ENCODE results near the gene FGFR3.

Gene FGFR3

DNA sequence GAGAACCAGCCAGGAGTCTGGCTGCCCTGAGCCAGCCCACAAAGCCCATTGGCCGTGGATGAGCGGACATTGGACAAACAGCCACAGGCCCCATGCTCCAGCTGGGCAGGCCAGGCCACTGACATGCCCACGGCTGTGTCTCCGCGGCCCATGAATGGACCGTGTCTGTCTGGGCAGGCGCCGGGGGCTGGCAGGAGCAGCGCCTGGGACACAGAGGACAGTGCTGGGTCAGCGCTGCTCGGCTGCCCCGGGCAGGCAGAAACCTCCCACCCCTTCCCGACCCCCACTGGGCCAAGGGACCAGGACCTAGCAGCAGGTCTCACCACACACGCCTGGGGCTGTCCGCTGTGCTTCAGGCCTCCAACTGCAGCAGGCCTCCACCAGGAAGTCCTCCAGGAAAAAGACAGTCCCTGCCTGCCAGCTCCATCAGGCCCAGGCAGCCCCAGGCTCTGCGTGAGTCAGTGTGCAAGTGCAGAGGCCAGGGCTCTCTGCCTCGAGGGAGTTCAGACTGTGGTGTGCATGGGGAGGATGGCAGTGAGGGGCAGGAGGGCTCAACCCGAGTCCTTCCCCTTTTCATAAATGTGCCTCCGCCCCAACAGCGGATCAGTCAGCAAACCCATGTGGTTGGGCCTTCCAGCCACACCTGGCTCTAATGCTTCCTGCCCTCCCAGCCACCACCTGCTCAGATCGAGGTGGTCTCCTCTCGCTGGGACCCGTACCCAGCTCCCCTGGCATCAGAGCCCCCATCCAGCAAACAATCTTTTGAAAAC, 17.2 kb upstream of the FGFR3 start:
- H3K27ac ChIP-seq: no peak overlapping the region
- DNase-seq (ENCODE audit: low spot score): no peak
- no peak for TF ChIP-seq CTCF (IDR thresholded peaks at IDR 0.05)
- H3K4me3 ChIP-seq: no peak overlapping the region

GRCh38 chr4:1776521-1777161, 16.5 kb upstream of the FGFR3 start:
- DNase-seq (ENCODE audit: low spot score): no peak
- no peak overlapping the region for H3K27ac ChIP-seq
- no peak overlapping the region for H3K4me3 ChIP-seq
- no peak for TF ChIP-seq CTCF (IDR thresholded peaks at IDR 0.05)

- Histone ChIP-seq H3K4me3 (no peak overlapping the region), H3K27ac (no peak overlapping the region)
- no peak for TF ChIP-seq CTCF (IDR thresholded peaks at IDR 0.05)
- no peak for DNase-seq (ENCODE audit: low spot score)
These were observed 15.1 kb upstream of the FGFR3 start for GRCh38 chr4:1777822-1778641.

DNA sequence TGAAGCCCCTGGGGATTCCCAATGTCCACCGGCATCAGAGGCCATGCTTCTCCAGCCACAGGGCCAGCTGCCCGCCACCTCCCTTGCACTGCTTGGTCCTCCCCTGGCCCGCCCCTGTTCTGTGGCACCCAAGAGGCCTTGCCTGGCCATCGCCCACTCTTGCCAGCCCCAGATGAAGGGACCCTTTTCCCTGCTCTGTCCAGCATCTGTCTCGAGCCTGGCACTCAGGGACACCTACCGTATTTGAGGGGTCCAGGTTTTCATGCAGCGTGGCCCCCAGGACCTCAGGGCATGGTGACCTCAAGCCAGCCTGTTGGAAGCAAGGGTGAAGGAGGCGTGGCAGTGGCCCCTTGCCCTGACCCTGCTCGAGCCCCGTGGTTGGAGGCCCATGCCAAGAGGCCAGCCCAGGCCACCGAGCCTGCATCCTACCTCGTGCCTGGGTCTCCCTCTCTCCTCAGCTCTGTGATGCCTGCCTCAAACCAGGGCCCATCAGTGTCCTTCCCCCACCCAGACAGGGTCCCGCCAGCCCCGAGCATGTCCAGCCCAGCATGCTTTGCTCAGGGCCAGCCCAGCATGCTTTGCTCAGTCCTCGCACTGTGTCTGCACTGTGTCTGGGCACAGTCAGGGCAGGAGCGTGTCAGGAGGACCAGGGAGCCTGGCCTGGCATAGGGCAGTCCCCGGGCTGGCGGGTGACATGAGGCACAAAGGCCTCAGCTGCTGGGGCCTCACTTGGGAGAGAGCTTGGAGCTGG, 14.3 kb upstream of the FGFR3 start:
- no peak for TF ChIP-seq CTCF (IDR thresholded peaks at IDR 0.05)
- DNase-seq (ENCODE audit: low spot score): no peak
- no peak overlapping the region for H3K27ac ChIP-seq
- H3K4me3 ChIP-seq: no peak overlapping the region

DNA sequence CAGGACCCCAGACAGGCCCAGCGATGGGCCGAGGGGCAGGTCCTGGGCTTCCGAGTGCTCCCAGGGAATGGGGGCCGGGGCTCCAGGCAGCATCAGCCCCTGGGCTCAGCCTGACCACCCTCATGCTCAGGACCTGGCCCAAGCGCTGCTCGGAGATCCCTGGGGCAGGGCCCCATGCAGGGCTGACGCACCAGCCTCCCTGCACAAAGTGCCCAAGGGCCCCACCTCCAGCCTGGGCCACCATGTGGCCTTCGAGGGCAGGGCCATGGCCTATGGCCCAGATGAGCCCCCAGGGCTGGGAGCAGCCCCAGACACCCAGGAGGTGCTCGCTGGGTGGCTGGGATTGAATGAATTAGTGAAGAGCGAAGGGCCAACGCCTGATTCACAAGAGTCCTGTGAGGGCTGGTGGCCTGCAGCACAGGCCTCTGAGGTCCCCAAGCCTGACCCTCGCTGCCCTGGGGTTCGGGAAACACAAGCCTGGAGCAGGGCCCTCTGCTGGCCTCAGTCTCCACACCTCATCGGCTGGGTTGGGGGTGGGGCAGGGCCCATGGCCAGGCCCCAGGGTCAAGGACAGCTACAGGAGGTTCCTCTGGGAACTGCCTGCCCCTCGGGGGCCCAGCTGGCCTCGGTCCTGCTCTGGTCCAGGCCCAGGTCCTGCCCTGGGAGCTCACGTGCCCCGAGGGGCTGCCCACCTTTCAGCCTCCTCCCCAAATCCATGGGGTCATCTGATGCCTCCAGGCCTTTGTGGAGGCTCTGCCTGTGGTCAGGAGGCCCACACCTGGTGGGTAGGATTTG, 13.3 kb upstream of the FGFR3 start:
- no peak for DNase-seq (ENCODE audit: low spot score)
- TF ChIP-seq CTCF (IDR thresholded peaks at IDR 0.05): no peak
- no peak overlapping the region for H3K27ac ChIP-seq
- H3K4me3 ChIP-seq: no peak overlapping the region

GRCh38 chr4:1780435-1780834, 12.7 kb upstream of the FGFR3 start:
- H3K4me3 ChIP-seq: no peak overlapping the region
- H3K27ac ChIP-seq: no peak overlapping the region
- DNase-seq (ENCODE audit: low spot score): no peak
- no peak for TF ChIP-seq CTCF (IDR thresholded peaks at IDR 0.05)

Measured in coronary artery (tissue), 2 donors.